ENCODE measurements around the gene DNAJC5.

DNAJC5 gene

GRCh38 chr20:63896264-63897105 is 1.6 kb downstream of the DNAJC5 start:
- WGBS (ENCODE audit: insufficient coverage, insufficient read length): no CpG with 5 or more reads among the region's 18 CpGs
- Histone ChIP-seq H3K36me3 (ENCODE audit: control insufficient read depth, insufficient read depth, low read length) (no peaks in the 10 kb centered on the region), H3K4me3 (ENCODE audit: low read length) (no peak overlapping the region), H3K27ac (ENCODE audit: low read length) (no peak overlapping the region), H3K9me3 (ENCODE audit: control insufficient read depth, insufficient read depth, low read length) (no peaks in the 10 kb centered on the region), H3K4me1 (ENCODE audit: control insufficient read depth, insufficient read depth, low read length) (peaks cover 1% of the 10 kb centered on the region), H3K27me3 (ENCODE audit: control insufficient read depth, insufficient read depth, low read length) (no peaks in the 10 kb centered on the region)
- DNase-seq (ENCODE audit: low read depth, low spot score): no peak

GRCh38 chr20:63897978-63898561 is 3.1 kb downstream of the DNAJC5 start:
- Histone ChIP-seq H3K36me3 (ENCODE audit: control insufficient read depth, insufficient read depth, low read length) (no peaks in the 10 kb centered on the region), H3K27me3 (ENCODE audit: control insufficient read depth, insufficient read depth, low read length) (no peaks in the 10 kb centered on the region), H3K4me1 (ENCODE audit: control insufficient read depth, insufficient read depth, low read length) (peaks cover 1% of the 10 kb centered on the region), H3K27ac (ENCODE audit: low read length) (no peak overlapping the region), H3K4me3 (ENCODE audit: low read length) (no peak overlapping the region), H3K9me3 (ENCODE audit: control insufficient read depth, insufficient read depth, low read length) (no peaks in the 10 kb centered on the region)
- no peak for DNase-seq (ENCODE audit: low read depth, low spot score)
- WGBS (ENCODE audit: insufficient coverage, insufficient read length): no CpG with 5 or more reads among the region's 6 CpGs

GRCh38 chr20:63898882-63899558 is 4.1 kb downstream of the DNAJC5 start:
- Histone ChIP-seq H3K4me3 (ENCODE audit: low read length) (no peak overlapping the region), H3K27me3 (ENCODE audit: control insufficient read depth, insufficient read depth, low read length) (no peaks in the 10 kb centered on the region), H3K4me1 (ENCODE audit: control insufficient read depth, insufficient read depth, low read length) (peaks cover under 1% of the 10 kb centered on the region), H3K9me3 (ENCODE audit: control insufficient read depth, insufficient read depth, low read length) (no peaks in the 10 kb centered on the region), H3K36me3 (ENCODE audit: control insufficient read depth, insufficient read depth, low read length) (no peaks in the 10 kb centered on the region), H3K27ac (ENCODE audit: low read length) (no peak overlapping the region)
- DNase-seq (ENCODE audit: low read depth, low spot score): no peak
- WGBS (ENCODE audit: insufficient coverage, insufficient read length): no CpG with 5 or more reads among the region's 10 CpGs

GRCh38 chr20:63900413-63900812 is 5.5 kb downstream of the DNAJC5 start:
- no peak for DNase-seq (ENCODE audit: low read depth, low spot score)
- Histone ChIP-seq H3K36me3 (ENCODE audit: control insufficient read depth, insufficient read depth, low read length) (no peaks in the 10 kb centered on the region), H3K27ac (ENCODE audit: low read length) (no peak overlapping the region), H3K9me3 (ENCODE audit: control insufficient read depth, insufficient read depth, low read length) (no peaks in the 10 kb centered on the region), H3K27me3 (ENCODE audit: control insufficient read depth, insufficient read depth, low read length) (no peaks in the 10 kb centered on the region), H3K4me3 (ENCODE audit: low read length) (no peak overlapping the region), H3K4me1 (ENCODE audit: control insufficient read depth, insufficient read depth, low read length) (no peaks in the 10 kb centered on the region; the same call in 1 of the 2 replicates)
- no CpG with 5 or more reads among the region's 3 CpGs for WGBS (ENCODE audit: insufficient coverage, insufficient read length)

- Histone ChIP-seq H3K9me3 (ENCODE audit: control insufficient read depth, insufficient read depth, low read length) (no peaks in the 10 kb centered on the region), H3K36me3 (ENCODE audit: control insufficient read depth, insufficient read depth, low read length) (no peaks in the 10 kb centered on the region), H3K27ac (ENCODE audit: low read length) (no peak overlapping the region), H3K4me3 (ENCODE audit: low read length) (no peak overlapping the region), H3K27me3 (ENCODE audit: control insufficient read depth, insufficient read depth, low read length) (no peaks in the 10 kb centered on the region), H3K4me1 (ENCODE audit: control insufficient read depth, insufficient read depth, low read length) (no peaks in the 10 kb centered on the region)
- no CpG with 5 or more reads among the region's 11 CpGs for WGBS (ENCODE audit: insufficient coverage, insufficient read length)
- no peak for DNase-seq (ENCODE audit: low read depth, low spot score)
Measured at GRCh38 chr20:63903796-63904561, 9.1 kb downstream of the DNAJC5 start.

GRCh38 chr20:63908008-63908682 is 13.2 kb downstream of the DNAJC5 start:
- no peak overlapping the region for H3K4me3 ChIP-seq (ENCODE audit: low read length)
- no peak for DNase-seq (ENCODE audit: low read depth, low spot score)
- H3K27ac ChIP-seq (ENCODE audit: low read length): no peak overlapping the region
- no peaks in the 10 kb centered on the region for H3K27me3 ChIP-seq (ENCODE audit: control insufficient read depth, insufficient read depth, low read length)
- no CpG with 5 or more reads among the region's 16 CpGs for WGBS (ENCODE audit: insufficient coverage, insufficient read length)
- H3K36me3 ChIP-seq (ENCODE audit: control insufficient read depth, insufficient read depth, low read length): no peaks in the 10 kb centered on the region
- no peaks in the 10 kb centered on the region for H3K9me3 ChIP-seq (ENCODE audit: control insufficient read depth, insufficient read depth, low read length)
- no peaks in the 10 kb centered on the region for H3K4me1 ChIP-seq (ENCODE audit: control insufficient read depth, insufficient read depth, low read length)

- DNase-seq (ENCODE audit: low read depth, low spot score): no peak
Measured at GRCh38 chr20:63911176-63911575, 16.2 kb downstream of the DNAJC5 start.

GRCh38 chr20:63913768-63914167 is 18.8 kb downstream of the DNAJC5 start:
- Histone ChIP-seq H3K27me3 (ENCODE audit: control insufficient read depth, insufficient read depth, low read length) (no peaks in the 10 kb centered on the region), H3K4me1 (ENCODE audit: control insufficient read depth, insufficient read depth, low read length) (no peaks in the 10 kb centered on the region), H3K27ac (ENCODE audit: low read length) (no peak overlapping the region), H3K9me3 (ENCODE audit: control insufficient read depth, insufficient read depth, low read length) (no peaks in the 10 kb centered on the region), H3K4me3 (ENCODE audit: low read length) (no peak overlapping the region), H3K36me3 (ENCODE audit: control insufficient read depth, insufficient read depth, low read length) (no peaks in the 10 kb centered on the region)
- no CpG with 5 or more reads among the region's 12 CpGs for WGBS (ENCODE audit: insufficient coverage, insufficient read length)
- DNase-seq (ENCODE audit: low read depth, low spot score): no peak

More at GRCh38 chr20:63911176-63911575, 16.2 kb downstream of the DNAJC5 start:
- H3K4me1 ChIP-seq (ENCODE audit: control insufficient read depth, insufficient read depth, low read length): no peaks in the 10 kb centered on the region
- no peaks in the 10 kb centered on the region for H3K27me3 ChIP-seq (ENCODE audit: control insufficient read depth, insufficient read depth, low read length)
- H3K4me3 ChIP-seq (ENCODE audit: low read length): no peak overlapping the region
- no CpG with 5 or more reads among the region's 12 CpGs for WGBS (ENCODE audit: insufficient coverage, insufficient read length)
- H3K36me3 ChIP-seq (ENCODE audit: control insufficient read depth, insufficient read depth, low read length): no peaks in the 10 kb centered on the region
- H3K27ac ChIP-seq (ENCODE audit: low read length): no peak overlapping the region
- H3K9me3 ChIP-seq (ENCODE audit: control insufficient read depth, insufficient read depth, low read length): no peaks in the 10 kb centered on the region

GRCh38 chr20:63915471-63915870 is 20.5 kb downstream of the DNAJC5 start:
- Histone ChIP-seq H3K36me3 (ENCODE audit: control insufficient read depth, insufficient read depth, low read length) (no peaks in the 10 kb centered on the region), H3K27me3 (ENCODE audit: control insufficient read depth, insufficient read depth, low read length) (no peaks in the 10 kb centered on the region), H3K4me3 (ENCODE audit: low read length) (no peak overlapping the region), H3K9me3 (ENCODE audit: control insufficient read depth, insufficient read depth, low read length) (no peaks in the 10 kb centered on the region), H3K27ac (ENCODE audit: low read length) (no peak overlapping the region), H3K4me1 (ENCODE audit: control insufficient read depth, insufficient read depth, low read length) (no peaks in the 10 kb centered on the region)
- no peak for DNase-seq (ENCODE audit: low read depth, low spot score)
- no CpG with 5 or more reads among the region's 6 CpGs for WGBS (ENCODE audit: insufficient coverage, insufficient read length)

Data from iPS DF 6.9 (cell line).